ENCODE measurements around the gene DIPK1A. TPM values are rescaled to one million over a fixed set of nuclear protein-coding genes. Genes with fewer than 3 reads are reported as not detected.
A peak's percentile ranks its signal among the peaks of the same experiment; 100 is the strongest.

Gene DIPK1A
- total RNA-seq, 1 donor from 2014 or later: 3.6 TPM

- H3K27ac Mint-ChIP-seq: peak overlapping the region; percentile 87
- H3K27me3 ChIP-seq: no peaks in the 10 kb centered on the region
- DNase-seq (ENCODE audit: low spot score): peak; percentile 46
These were observed 143.1 kb downstream of the DIPK1A start for GRCh38 chr1:92817986-92818764.

GRCh38 chr1:92817137-92817697 lies 144.0 kb downstream of the DIPK1A start:
- no peak for DNase-seq (ENCODE audit: low spot score)
- no peaks in the 10 kb centered on the region for H3K4me1 ChIP-seq
- H3K9me3 Mint-ChIP-seq: no peaks in the 10 kb centered on the region
- no peaks in the 10 kb centered on the region for H3K36me3 ChIP-seq
- no peak overlapping the region for H3K9ac ChIP-seq
- H3K79me2 ChIP-seq (ENCODE audit: low read depth): no peaks in the 10 kb centered on the region
- H3K36me3 Mint-ChIP-seq: no peaks in the 10 kb centered on the region
- H3K4me1 Mint-ChIP-seq: no peaks in the 10 kb centered on the region
- no peak overlapping the region for H3K4me2 ChIP-seq
- no peak overlapping the region for H3K27ac Mint-ChIP-seq
- no peak overlapping the region for H3K27ac ChIP-seq
- no peaks in the 10 kb centered on the region for H3K27me3 ChIP-seq
- no peak overlapping the region for H2AFZ ChIP-seq (replicated peaks)
- H3K9me3 ChIP-seq (ENCODE audit: low read depth): no peaks in the 10 kb centered on the region
- no peaks in the 10 kb centered on the region for H3F3A ChIP-seq (ENCODE audit: low read depth)
- no peak overlapping the region for H3K4me3 Mint-ChIP-seq
- peaks cover 5% of the 10 kb centered on the region for H3K27me3 Mint-ChIP-seq (ENCODE audit: insufficient read depth, low read depth)
- no peak for TF ChIP-seq EZH2 (IDR thresholded peaks at IDR 0.05)
- TF ChIP-seq CTCF (IDR thresholded peaks at IDR 0.05): no peak
- no peak for TF ChIP-seq EZH2phosphoT487 (IDR thresholded peaks at IDR 0.05)
- H3K4me3 ChIP-seq: no peak overlapping the region
- H4K20me1 ChIP-seq (ENCODE audit: low read depth): no peaks in the 10 kb centered on the region

More at GRCh38 chr1:92817986-92818764, 143.1 kb downstream of the DIPK1A start:
- Mint-ChIP-seq H3K27me3 (ENCODE audit: insufficient read depth, low read depth) (peaks cover 6% of the 10 kb centered on the region), H3K4me3 (no peak overlapping the region), H3K4me1 (peaks cover 3% of the 10 kb centered on the region), H3K36me3 (no peaks in the 10 kb centered on the region), H3K9me3 (no peaks in the 10 kb centered on the region)
- no peak overlapping the region for H3K4me3 ChIP-seq
- no peaks in the 10 kb centered on the region for H3K4me1 ChIP-seq
- no peak overlapping the region for H3K27ac ChIP-seq
- no peaks in the 10 kb centered on the region for H3K79me2 ChIP-seq (ENCODE audit: low read depth)
- no peaks in the 10 kb centered on the region for H4K20me1 ChIP-seq (ENCODE audit: low read depth)
- peak overlapping the region; percentile 7 for H2AFZ ChIP-seq (replicated peaks)
- no peaks in the 10 kb centered on the region for H3F3A ChIP-seq (ENCODE audit: low read depth)
- no peak for TF ChIP-seq EZH2phosphoT487 (IDR thresholded peaks at IDR 0.05)
- peak; percentile 63 for TF ChIP-seq CTCF (IDR thresholded peaks at IDR 0.05)
- TF ChIP-seq EZH2 (IDR thresholded peaks at IDR 0.05): no peak
- no peaks in the 10 kb centered on the region for H3K9me3 ChIP-seq (ENCODE audit: low read depth)
- H3K36me3 ChIP-seq: no peaks in the 10 kb centered on the region
- no peak overlapping the region for H3K9ac ChIP-seq
- no peak overlapping the region for H3K4me2 ChIP-seq

GRCh38 chr1:92816732-92817131 lies 144.5 kb downstream of the DIPK1A start:
- Mint-ChIP-seq H3K36me3 (no peaks in the 10 kb centered on the region), H3K4me3 (no peak overlapping the region), H3K9me3 (no peaks in the 10 kb centered on the region), H3K4me1 (no peaks in the 10 kb centered on the region), H3K27me3 (ENCODE audit: insufficient read depth, low read depth) (peaks cover 5% of the 10 kb centered on the region), H3K27ac (no peak overlapping the region)
- Histone ChIP-seq H3K4me2 (no peak overlapping the region), H3K9me3 (ENCODE audit: low read depth) (no peaks in the 10 kb centered on the region), H3K27me3 (no peaks in the 10 kb centered on the region), H4K20me1 (ENCODE audit: low read depth) (no peaks in the 10 kb centered on the region), H3K36me3 (no peaks in the 10 kb centered on the region), H3K4me1 (no peaks in the 10 kb centered on the region), H3F3A (ENCODE audit: low read depth) (no peaks in the 10 kb centered on the region), H3K27ac (no peak overlapping the region), H2AFZ (replicated peaks) (no peak overlapping the region), H3K9ac (no peak overlapping the region), H3K4me3 (no peak overlapping the region), H3K79me2 (ENCODE audit: low read depth) (no peaks in the 10 kb centered on the region)
- no peak for DNase-seq (ENCODE audit: low spot score)
- TF ChIP-seq CTCF (IDR thresholded peaks at IDR 0.05) (no peak), EZH2 (IDR thresholded peaks at IDR 0.05) (no peak), EZH2phosphoT487 (IDR thresholded peaks at IDR 0.05) (no peak)

All from neural progenitor cell (in vitro differentiated cells).